Small intestine (tissue), 7 donors: ENCODE measurements around the gene SLC16A8. TPM values are rescaled to one million over a fixed set of nuclear protein-coding genes. Genes with fewer than 3 reads are reported as not detected.
A peak's percentile ranks its signal among the peaks of the same experiment; 100 is the strongest.
"Not testable (repeated sequence)": the region's sequence is repeated elsewhere in the genome, so short reads cannot be mapped to it uniquely, and the experiment has no call there.

Experiments used
- DNase-seq, 2 donors: peaks; one replicate each; pipeline versions ENCODE4 v3.0.0 to v3.0.0-alpha.2; 2013
- FAIRE-seq: peaks from 2 replicates; lab custom pipeline; 2012; peaks lifted over from hg19 to GRCh38; lab: Jason Lieb, UNC
- H3K27ac ChIP-seq, 3 donors: one replicate each; pipeline ENCODE4 v1.5.1; 2013; ENCODE audit warnings: low read length in 2 of 3, mild to moderate bottlenecking in 2 of 3, control low read depth in 1 of 3, inconsistent platforms in 1 of 3, low read depth in 1 of 3, moderate library complexity in 1 of 3
- H3K27me3 ChIP-seq, 3 donors: one replicate each; pipeline ENCODE4 v1.6.1; 2013; ENCODE audit warnings: low read length in 3 of 3, inconsistent platforms in 1 of 3; ENCODE audit not compliant: control insufficient read depth in 3 of 3, insufficient read depth in 3 of 3
- H3K36me3 ChIP-seq, 3 donors: one replicate each; pipeline ENCODE4 v1.6.1; 2013; ENCODE audit warnings: low read length in 3 of 3, inconsistent platforms in 1 of 3, low read depth in 1 of 3, mild to moderate bottlenecking in 1 of 3, moderate library complexity in 1 of 3; ENCODE audit not compliant: control insufficient read depth in 3 of 3, insufficient read depth in 2 of 3
- H3K4me1 ChIP-seq, 3 donors: one replicate each; pipeline ENCODE4 v1.6.1; 2013; ENCODE audit warnings: low read length in 2 of 3, inconsistent platforms in 1 of 3, low read depth in 1 of 3, mild to moderate bottlenecking in 1 of 3, moderate library complexity in 1 of 3; ENCODE audit not compliant: control insufficient read depth in 3 of 3, insufficient read depth in 2 of 3
- H3K4me3 ChIP-seq, 3 donors: one replicate each; pipeline ENCODE4 v1.5.1; 2013; ENCODE audit warnings: low read length in 3 of 3, control low read depth in 1 of 3, inconsistent platforms in 1 of 3, low read depth in 1 of 3, mild to moderate bottlenecking in 1 of 3, moderate library complexity in 1 of 3
- H3K9me3 ChIP-seq, 2 donors: one replicate each; pipeline ENCODE4 v1.6.1; 2013; ENCODE audit warnings: low read depth in 1 of 2, low read length in 1 of 2; ENCODE audit not compliant: control insufficient read depth in 2 of 2, insufficient read depth in 1 of 2
- WGBS, 3 donors: extraction: QIAGEN DNeasy Blood & Tissue Kit; methylation state at CpG; one replicate each; pipeline ENCODE4 v1.1.7; 2013; 5-methylcytosine and 5-hydroxymethylcytosine counted together
- polyA plus RNA-seq, 4 donors: library from polyadenylated mRNA; stranded (reverse) in 3 of 4; unstranded in 1 of 4; fragments of 200-250 nt in 3 of 4; fragments of 120-200 nt in 1 of 4; gene quantifications; one replicate each; pipeline versions ENCODE4 v1.2.1 to v1.2.3, GENCODE V29; 2013
- donor health status: healthy with polysubstance abuse.
- donor health status: control.
- donor health status: control.
- donor health status: Bipolar disorder and iron deficiency.
- donor health status: healthy.

The SLC16A8 gene
- polyA plus RNA-seq, 4 donors: 0.37 to 1.7 TPM; not detected in 2

- FAIRE-seq (no peak), DNase-seq (no peak)
- Histone ChIP-seq H3K27me3 (no peaks in the 10 kb centered on the region), H3K4me1 (peaks cover 0 to 9% (median 0%) of the 10 kb centered on the region in 3 donors), H3K36me3 (peaks cover 0 to 80% (median 2%) of the 10 kb centered on the region in 3 donors), H3K4me3 (no peak overlapping the region), H3K9me3 (no peaks in the 10 kb centered on the region), H3K27ac (no peak overlapping the region)
- WGBS, 3 donors: 91 to 93% (median 93%) methylated on average over 21 to 23 of the region's 23 CpGs
These were observed 43.1 kb upstream of the SLC16A8 start for GRCh38 chr22:38126928-38127668.

GRCh38 chr22:38125751-38126201, 41.8 kb upstream of the SLC16A8 start:
- Histone ChIP-seq H3K4me1 (peaks cover 0 to 9% (median 0%) of the 10 kb centered on the region in 3 donors), H3K27me3 (no peaks in the 10 kb centered on the region), H3K36me3 (peaks cover 0 to 77% (median 2%) of the 10 kb centered on the region in 3 donors), H3K27ac (no peak overlapping the region), H3K9me3 (no peaks in the 10 kb centered on the region), H3K4me3 (no peak overlapping the region)
- 72 to 87% (median 85%) methylated on average over 10 to 11 of the region's 11 CpGs for WGBS, 3 donors
- no peak for FAIRE-seq
- no peak for DNase-seq

GRCh38 chr22:38125038-38125610, 41.1 kb upstream of the SLC16A8 start:
- H3K27me3 ChIP-seq: no peaks in the 10 kb centered on the region
- H3K9me3 ChIP-seq: no peaks in the 10 kb centered on the region
- no peak overlapping the region for H3K27ac ChIP-seq
- H3K4me1 ChIP-seq: peaks cover 0 to 8% (median 0%) of the 10 kb centered on the region in 3 donors
- no peak for DNase-seq
- H3K36me3 ChIP-seq: peaks cover 0 to 72% (median 2%) of the 10 kb centered on the region in 3 donors
- no peak for FAIRE-seq
- 94 to 96% (median 95%) methylated on average over 14 of the region's 14 CpGs for WGBS, 3 donors
- H3K4me3 ChIP-seq: no peak overlapping the region

DNA sequence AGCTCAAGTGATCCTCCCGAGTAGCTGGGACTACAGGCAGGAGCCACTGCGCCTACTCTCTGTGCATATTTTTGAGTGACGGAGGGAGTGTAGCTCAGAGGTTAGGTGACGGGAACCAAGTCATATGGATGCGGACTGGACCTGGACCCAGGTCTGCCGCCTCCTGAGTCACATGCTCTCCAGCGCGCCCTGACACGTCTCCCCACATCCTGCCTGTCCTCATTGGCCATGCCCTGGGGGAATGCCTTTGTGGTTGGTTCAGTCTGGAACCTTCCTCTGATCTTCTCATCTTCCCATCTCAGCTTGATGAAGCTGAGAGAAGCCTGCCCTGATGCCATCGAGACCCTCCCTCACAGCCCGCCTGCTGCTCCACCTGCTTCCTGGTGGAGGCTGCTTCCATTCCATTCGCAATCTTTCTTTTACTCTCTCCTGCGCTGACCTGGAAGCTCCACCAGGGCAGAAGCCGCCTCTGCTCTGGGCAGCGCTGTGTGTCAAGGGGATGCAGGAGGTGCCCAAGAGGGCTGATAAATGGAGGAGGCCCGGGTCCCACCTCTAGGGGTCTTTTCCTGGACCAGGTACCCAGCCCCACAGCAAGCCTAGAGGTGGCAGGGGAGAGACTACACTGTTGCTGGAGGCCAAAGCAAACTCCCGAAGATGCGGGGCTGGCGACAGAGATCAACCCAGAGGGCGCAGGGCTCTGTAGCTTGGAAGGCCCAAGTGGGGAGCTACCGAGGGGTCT, 40.4 kb upstream of the SLC16A8 start:
- Histone ChIP-seq H3K4me1 (peaks cover 0 to under 1% (median 0%) of the 10 kb centered on the region in 3 donors), H3K27me3 (no peaks in the 10 kb centered on the region), H3K4me3 (no peak overlapping the region), H3K9me3 (no peaks in the 10 kb centered on the region), H3K36me3 (peaks cover 0 to 67% (median 2%) of the 10 kb centered on the region in 3 donors), H3K27ac (no peak overlapping the region)
- WGBS, 3 donors: 88 to 95% (median 93%) methylated on average over 21 of the region's 21 CpGs
- FAIRE-seq (no peak), DNase-seq (no peak)

DNA sequence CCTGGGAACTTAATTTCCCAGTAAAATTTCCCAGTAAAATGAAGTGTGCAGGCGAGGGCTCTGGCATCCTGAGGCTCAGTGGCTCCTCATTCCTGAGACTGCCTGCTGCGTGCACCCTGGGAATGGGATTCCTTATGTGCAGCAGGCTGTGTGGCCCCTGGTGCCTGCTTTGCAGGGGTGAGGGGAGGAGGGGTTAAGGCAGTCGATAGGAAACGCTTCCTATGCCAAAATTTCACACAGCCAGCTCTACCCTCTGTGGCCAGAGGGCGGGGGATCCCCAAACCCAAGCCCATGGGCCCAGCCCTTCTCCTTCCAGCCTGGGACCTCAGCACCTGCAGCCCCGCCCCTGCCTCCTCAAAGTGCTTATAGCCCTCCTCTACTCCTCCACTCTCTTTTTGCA, 38.6 kb upstream of the SLC16A8 start:
- FAIRE-seq (no peak), DNase-seq (no peak)
- Histone ChIP-seq H3K27ac (no peak overlapping the region), H3K4me1 (no peaks in the 10 kb centered on the region), H3K9me3 (no peaks in the 10 kb centered on the region), H3K36me3 (peaks cover 0 to 57% (median 3%) of the 10 kb centered on the region in 3 donors), H3K27me3 (no peaks in the 10 kb centered on the region), H3K4me3 (no peak overlapping the region)
- 78 to 89% (median 86%) methylated on average over 6 of the region's 6 CpGs for WGBS, 3 donors

- 66 to 84% (median 72%) methylated on average over 27 to 28 of the region's 28 CpGs for WGBS, 3 donors
- FAIRE-seq (no peak), DNase-seq (peak in 1 of 2 donors; percentile 49)
- H3K4me1 ChIP-seq: no peaks in the 10 kb centered on the region
- no peaks in the 10 kb centered on the region for H3K9me3 ChIP-seq
- H3K27ac ChIP-seq: no peak overlapping the region
- H3K36me3 ChIP-seq: peaks cover 0 to 47% (median 3%) of the 10 kb centered on the region in 3 donors
- no peak overlapping the region for H3K4me3 ChIP-seq
- no peaks in the 10 kb centered on the region for H3K27me3 ChIP-seq
These were observed 36.6 kb upstream of the SLC16A8 start for GRCh38 chr22:38120359-38121110.

DNA sequence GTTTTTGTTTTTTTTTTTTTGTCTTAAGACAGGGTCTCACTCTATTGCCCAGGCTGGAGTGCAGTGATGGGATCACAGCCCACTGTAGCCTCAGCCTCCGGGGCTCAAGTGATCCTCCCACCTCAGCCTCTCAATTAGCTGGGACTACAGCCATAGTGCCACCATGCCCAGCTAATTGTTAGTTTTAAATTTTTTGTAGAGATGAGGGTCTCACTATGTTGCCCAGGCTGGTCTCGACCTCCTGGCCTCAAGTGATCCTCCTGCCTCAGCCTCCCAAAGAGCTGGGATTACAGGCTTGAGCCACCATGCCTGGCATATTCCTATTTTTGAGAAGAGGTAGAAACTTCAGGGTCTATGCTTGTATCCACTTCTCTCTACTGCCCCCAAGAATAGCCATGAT, 34.8 kb upstream of the SLC16A8 start:
- DNase-seq, H3K27ac ChIP-seq, FAIRE-seq, H3K4me1 ChIP-seq, H3K9me3 ChIP-seq, H3K27me3 ChIP-seq, H3K4me3 ChIP-seq: not testable (repeated sequence)
- peaks cover 2 to 43% (median 3%) of the 10 kb centered on the region in 3 donors for H3K36me3 ChIP-seq
- 92 to 97% (median 95%) methylated on average over 2 of the region's 2 CpGs for WGBS, 3 donors

DNA sequence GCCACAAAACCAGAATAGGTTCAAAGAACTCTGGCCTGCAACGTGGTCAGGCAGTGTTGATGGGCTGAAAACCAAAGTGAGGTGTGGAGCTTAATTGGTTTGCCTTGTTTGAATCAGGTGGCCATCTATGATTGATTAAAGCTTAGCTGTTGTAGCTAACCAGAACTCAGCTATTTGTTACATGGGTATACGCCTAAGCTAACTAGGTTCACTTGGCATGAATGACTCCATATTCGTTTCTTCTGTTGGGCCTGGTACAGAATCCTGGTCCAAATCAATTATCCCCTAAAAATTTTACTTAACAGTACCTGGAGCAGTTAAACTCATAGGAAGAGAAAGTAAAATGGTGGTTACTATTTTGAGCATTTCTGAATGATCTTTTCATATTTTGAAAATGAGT, 34.2 kb upstream of the SLC16A8 start:
- FAIRE-seq: no peak
- peaks cover 0 to 11% (median 0%) of the 10 kb centered on the region in 3 donors for H3K4me1 ChIP-seq
- H3K36me3 ChIP-seq: peaks cover 2 to 45% (median 3%) of the 10 kb centered on the region in 3 donors
- H3K27me3 ChIP-seq: no peaks in the 10 kb centered on the region
- H3K4me3 ChIP-seq: no peak overlapping the region
- H3K9me3 ChIP-seq: no peaks in the 10 kb centered on the region
- DNase-seq: no peak
- WGBS, 3 donors: 79 to 86% (median 85%) methylated on average over 3 of the region's 3 CpGs
- H3K27ac ChIP-seq: no peak overlapping the region
